SK-N-SH (cell line): ENCODE results near the gene ADIPOR2. TPM values are rescaled to one million over a fixed set of nuclear protein-coding genes. Genes with fewer than 3 reads are reported as not detected.

Source experiments
- CTCF ChIA-PET: fragments of 300-600, 350-600 bp; formaldehyde crosslinking; extraction: SDS; loops from one replicate; lab custom pipeline; 2021; lab: Yijun Ruan, JAX
- POLR2A ChIA-PET: fragments of 350-600 bp; sonication (Branson Sonifier 250); formaldehyde crosslinking; extraction: SDS; loops from one replicate; lab custom pipeline; 2020; ENCODE audit warnings: antibody characterized with exemption, inconsistent platforms; lab: Yijun Ruan, JAX
- DNase-seq: peaks from one replicate; pipeline ENCODE4 v3.0.0; 2012
- H2AFZ ChIP-seq: fragments of 200-600 bp; sonication (generic); 2 replicates; pipeline ENCODE4 v1.8.1; 2016; ENCODE audit warnings: antibody characterized with exemption, mild to moderate bottlenecking, low read depth
- H3F3A ChIP-seq: fragments of 200-600 bp; sonication (generic); replicated peaks from 2 replicates; pipeline ENCODE3; 2016; ENCODE audit warnings: antibody characterized with exemption, mild to moderate bottlenecking; ENCODE audit not compliant: insufficient read depth
- H3K27ac ChIP-seq, 2 experiments: fragments of 200-500 bp in 1 of 2; fragments of 200-600 bp in 1 of 2; sonication (Bioruptor generic) in 1 of 2; sonication (generic), shearing (Covaris generic) in 1 of 2; 2 replicates each; pipeline versions ENCODE4 v1.5.1 to v1.6.1; 2014 to 2016; ENCODE audit warnings: low read depth in 2 of 2, inconsistent platforms in 1 of 2, low read length in 1 of 2, mild to moderate bottlenecking in 1 of 2, mixed read lengths in 1 of 2
- H3K27me3 ChIP-seq: fragments of 200-600 bp; sonication (generic), shearing (Covaris generic); 2 replicates; pipeline ENCODE4 v1.6.1; 2016; ENCODE audit warnings: mixed run types; ENCODE audit not compliant: insufficient read depth
- H3K36me3 ChIP-seq, 2 experiments: fragments of 200-500 bp in 1 of 2; fragments of 200-600 bp in 1 of 2; sonication (Bioruptor generic) in 1 of 2; sonication (generic) in 1 of 2; replicated peaks in 1 of 2; 2 replicates each; pipeline versions ENCODE3 to v1.5.1; 2014 to 2016; ENCODE audit warnings: low read length in 1 of 2, mild to moderate bottlenecking in 1 of 2; ENCODE audit not compliant: insufficient read depth in 2 of 2, control insufficient read depth in 1 of 2
- H3K4me1 ChIP-seq, 2 experiments: fragments of 200-500 bp in 1 of 2; fragments of 200-600 bp in 1 of 2; sonication (Bioruptor generic) in 1 of 2; sonication (generic), shearing (Covaris generic) in 1 of 2; 2 replicates each; pipeline versions ENCODE4 v1.5.1 to v1.6.1; 2014 to 2016; ENCODE audit warnings: low read depth in 1 of 2, low read length in 1 of 2, mixed run types in 1 of 2; ENCODE audit not compliant: insufficient read depth in 2 of 2, control insufficient read depth in 1 of 2
- H3K4me2 ChIP-seq: fragments of 200-600 bp; sonication (generic), shearing (Covaris generic); 2 replicates; pipeline ENCODE4 v1.6.1; 2017; ENCODE audit warnings: mixed run types
- H3K4me3 ChIP-seq, 2 experiments: fragments of 200-500 bp in 1 of 2; fragments of 200-600 bp in 1 of 2; sonication (Bioruptor generic) in 1 of 2; sonication (generic), shearing (Covaris generic) in 1 of 2; 2 replicates each; pipeline versions ENCODE4 v1.5.1 to v1.8.1; 2014 to 2016; ENCODE audit warnings: low read depth in 2 of 2, inconsistent platforms in 1 of 2, low read length in 1 of 2, mild to moderate bottlenecking in 1 of 2, mixed read lengths in 1 of 2, moderate library complexity in 1 of 2
- H3K79me2 ChIP-seq: fragments of 200-600 bp; sonication (generic); 2 replicates; pipeline ENCODE4 v1.8.1; 2017; ENCODE audit warnings: mild to moderate bottlenecking; ENCODE audit not compliant: insufficient read depth
- H3K9ac ChIP-seq: fragments of 200-600 bp; sonication (generic); 2 replicates; pipeline ENCODE4 v1.6.1; 2017; ENCODE audit warnings: mixed run types
- H3K9me2 ChIP-seq: fragments of 200-600 bp; sonication (generic); 2 replicates; pipeline ENCODE4 v1.6.1; 2017; ENCODE audit warnings: mixed run types
- H3K9me3 ChIP-seq: fragments of 200-600 bp; sonication (generic); 2 replicates; pipeline ENCODE4 v1.6.1; 2017; ENCODE audit warnings: mixed run types, mild to moderate bottlenecking, moderate library complexity
- H4K20me1 ChIP-seq: fragments of 200-600 bp; sonication (generic); 2 replicates; pipeline ENCODE4 v1.6.1; 2017; ENCODE audit warnings: mild to moderate bottlenecking, mixed run types; ENCODE audit not compliant: insufficient read depth
- CTCF ChIP-seq: fragments of 200-600 bp; sonication (generic); IDR thresholded peaks from 2 replicates; pipeline ENCODE4 v1.6.1; 2017; ENCODE audit warnings: antibody characterized with exemption, mild to moderate bottlenecking, moderate library complexity
- ELF1 ChIP-seq: IDR thresholded peaks from 2 replicates; pipeline ENCODE4 v1.4.0; 2012
- EP300 ChIP-seq, 2 experiments: IDR thresholded peaks; 2 replicates each; pipeline versions ENCODE4 v1.4.0 to v1.6.1; 2012; ENCODE audit warnings: borderline replicate concordance in 1 of 2, low read depth in 1 of 2, low read length in 1 of 2
- FOSL2 ChIP-seq: IDR thresholded peaks from 2 replicates; pipeline ENCODE4 v1.4.0; 2012; ENCODE audit warnings: low read depth, mild to moderate bottlenecking, moderate library complexity, borderline replicate concordance
- FOXJ3 ChIP-seq: sonication (generic); formaldehyde crosslinking; IDR thresholded peaks from 2 replicates; pipeline ENCODE4 v1.5.1; 2020; ENCODE audit warnings: mild to moderate bottlenecking, missing genetic modification reagents
- GABPA ChIP-seq: IDR thresholded peaks from 2 replicates; pipeline ENCODE4 v1.4.0; 2012; ENCODE audit warnings: low read depth, mild to moderate bottlenecking
- GATA2 ChIP-seq: sonication (generic); formaldehyde crosslinking; IDR thresholded peaks from 2 replicates; pipeline ENCODE4 v1.5.0; 2020; ENCODE audit warnings: mild to moderate bottlenecking, missing genetic modification reagents
- JUND ChIP-seq: IDR thresholded peaks from 2 replicates; pipeline ENCODE4 v1.4.0; 2012
- NFIC ChIP-seq: IDR thresholded peaks from 2 replicates; pipeline ENCODE4 v1.4.0; 2012; ENCODE audit warnings: borderline replicate concordance
- NRF1 ChIP-seq: IDR thresholded peaks from 2 replicates; pipeline ENCODE4 v1.6.1; 2012; ENCODE audit warnings: low read depth, mild to moderate bottlenecking, low read length
- PBX3 ChIP-seq: IDR thresholded peaks from 2 replicates; pipeline ENCODE4; 2012
- RCOR1 ChIP-seq: fragments of 150-350 bp; IDR thresholded peaks from 2 replicates; pipeline ENCODE4 v1.6.1; 2017; ENCODE audit warnings: antibody characterized with exemption, low read length
- RFX5 ChIP-seq: IDR thresholded peaks from 2 replicates; pipeline ENCODE4 v1.6.1; 2012; ENCODE audit warnings: mild to moderate bottlenecking, improper control_type of control experiment, low read length
- RXRA ChIP-seq: IDR thresholded peaks from 2 replicates; pipeline ENCODE4 v1.4.0; 2012; ENCODE audit warnings: low read depth, mild to moderate bottlenecking, borderline replicate concordance
- TCF12 ChIP-seq: IDR thresholded peaks from 2 replicates; pipeline ENCODE4 v1.4.0; 2012
- USF2 ChIP-seq: fragments of 150-350 bp; IDR thresholded peaks from 2 replicates; pipeline ENCODE4 v1.6.1; 2017; ENCODE audit warnings: antibody characterized with exemption, low read length, low read depth, borderline replicate concordance
- ZBTB33 ChIP-seq: IDR thresholded peaks from 2 replicates; pipeline ENCODE4 v1.4.0; 2012; ENCODE audit warnings: low read depth, borderline replicate concordance
- WGBS: methylation state at CpG from one replicate; pipeline ENCODE4 v1.1.6; 2017; ENCODE audit warnings: low lambda C conversion rate; 5-methylcytosine and 5-hydroxymethylcytosine counted together
- polyA plus RNA-seq, 3 experiments: library from polyadenylated mRNA; depleted of rRNA; stranded (reverse); fragments of >200 nt; gene quantifications; 2 replicates each; pipeline ENCODE4 v1.2.3, GENCODE V29; 2012

The ADIPOR2 gene
- polyA plus RNA-seq, 1 of the 3 experiments (the other 2 are of a cell fraction), result 17.1 TPM

- Histone ChIP-seq H3K9ac (no peak overlapping the region), H2AFZ (peak overlapping the region; percentile 83), H4K20me1 (no peaks in the 10 kb centered on the region), H3K9me2 (no peaks in the 10 kb centered on the region), H3K27ac (peak overlapping the region in 1 of 2 experiments; percentile 34; a peak in 1 of 4 replicates), H3K36me3 (no peaks in the 10 kb centered on the region), H3K27me3 (no peaks in the 10 kb centered on the region), H3K4me2 (no peak overlapping the region), H3K4me3 (no peak overlapping the region), H3K4me1 (peaks cover 0 to 35% of the 10 kb centered on the region in 2 experiments; a peak in 1 of 4 replicates), H3F3A (no peaks in the 10 kb centered on the region), H3K79me2 (no peaks in the 10 kb centered on the region), H3K9me3 (no peaks in the 10 kb centered on the region)
- no peak for DNase-seq
- ChIA-PET POLR2A (interaction anchor here (1.3 kb wide), 1 partner anchor 143 kb away, joined by 9 read pairs; no protein-coding TSS in a partner anchor), CTCF (interaction anchor here (1.0 to 17.5 kb wide), 19 partner anchors 8 to 240 kb away, joined by 3 to 605 read pairs (median 5); partner anchors contain the start of gene WNT5B)
- 71% methylated on average over 28 of the region's 43 CpGs for WGBS
- TF ChIP-seq GABPA (no peak), TCF12 (no peak), NFIC (no peak), JUND (no peak), ZBTB33 (no peak), EP300 (IDR thresholded peaks at IDR 0.05; ENCODE audit: borderline replicate concordance in 1 of 2, low read depth in 1 of 2, low read length in 1 of 2) (no peak), RXRA (no peak), PBX3 (no peak), GATA2 (CRISPR knock-in tag) (no peak), USF2 (no peak), NRF1 (no peak), RCOR1 (no peak), RFX5 (no peak), FOSL2 (no peak), CTCF (no peak), ELF1 (no peak), FOXJ3 (CRISPR knock-in tag) (no peak)
Observed at GRCh38 chr12:1796515-1797010, 105.7 kb downstream of the ADIPOR2 start.
